Fibroblast of the aortic adventitia (primary cell): Measurements from ENCODE around the gene TET1. TPM values are rescaled to one million over a fixed set of nuclear protein-coding genes. Genes with fewer than 3 reads are reported as not detected.
"Not testable (repeated sequence)": the region's sequence is repeated elsewhere in the genome, so short reads cannot be mapped to it uniquely, and the experiment has no call there.

Source experiments
- DNase-seq: peaks from one replicate; pipeline ENCODE4 v3.0.0-alpha.2; 2010; ENCODE audit warnings: low read depth
- H3K4me3 ChIP-seq: 2 replicates; pipeline ENCODE4 v1.5.1; 2011; ENCODE audit warnings: low read depth, mild to moderate bottlenecking, control low read depth, low read length, moderate library complexity
- total RNA-seq: library from RNA; depleted of rRNA; stranded (reverse); fragments of >200 nt; gene quantifications from 2 replicates; pipeline ENCODE4 v1.2.3, GENCODE V29; 2012; ENCODE audit warnings: low replicate concordance
- TF ChIP-seq, protein P1 (sequence below): IDR thresholded peaks from 2 replicates; pipeline ENCODE4 v1.5.1; 2011; ENCODE audit warnings: mild to moderate bottlenecking, low read length, control low read depth, inconsistent platforms; ENCODE audit not compliant: insufficient read depth

Gene TET1
- total RNA-seq, 1 donor = 9.3 TPM

DNA sequence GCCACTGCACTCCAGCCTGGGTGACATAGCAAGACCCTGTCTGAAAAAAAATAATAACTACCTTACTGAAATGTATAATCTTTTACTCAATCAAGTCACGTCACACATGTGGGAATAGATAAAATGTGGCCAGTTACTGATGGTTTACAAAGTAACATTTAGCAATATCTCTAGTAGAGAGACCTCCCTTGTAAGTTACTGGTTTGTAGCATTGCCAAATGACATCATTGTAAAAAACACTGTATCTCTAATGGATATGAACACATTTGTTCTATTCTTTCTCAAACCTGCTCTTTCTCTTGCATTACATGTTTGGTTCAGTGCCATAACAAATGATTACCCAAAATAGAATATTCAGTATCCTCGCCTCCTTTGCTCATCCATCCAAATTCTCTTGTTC lies 18.8 kb downstream of the TET1 start:
- peak; percentile 76 for DNase-seq
- H3K4me3 ChIP-seq = no peak overlapping the region
- TF ChIP-seq, protein P1, sequence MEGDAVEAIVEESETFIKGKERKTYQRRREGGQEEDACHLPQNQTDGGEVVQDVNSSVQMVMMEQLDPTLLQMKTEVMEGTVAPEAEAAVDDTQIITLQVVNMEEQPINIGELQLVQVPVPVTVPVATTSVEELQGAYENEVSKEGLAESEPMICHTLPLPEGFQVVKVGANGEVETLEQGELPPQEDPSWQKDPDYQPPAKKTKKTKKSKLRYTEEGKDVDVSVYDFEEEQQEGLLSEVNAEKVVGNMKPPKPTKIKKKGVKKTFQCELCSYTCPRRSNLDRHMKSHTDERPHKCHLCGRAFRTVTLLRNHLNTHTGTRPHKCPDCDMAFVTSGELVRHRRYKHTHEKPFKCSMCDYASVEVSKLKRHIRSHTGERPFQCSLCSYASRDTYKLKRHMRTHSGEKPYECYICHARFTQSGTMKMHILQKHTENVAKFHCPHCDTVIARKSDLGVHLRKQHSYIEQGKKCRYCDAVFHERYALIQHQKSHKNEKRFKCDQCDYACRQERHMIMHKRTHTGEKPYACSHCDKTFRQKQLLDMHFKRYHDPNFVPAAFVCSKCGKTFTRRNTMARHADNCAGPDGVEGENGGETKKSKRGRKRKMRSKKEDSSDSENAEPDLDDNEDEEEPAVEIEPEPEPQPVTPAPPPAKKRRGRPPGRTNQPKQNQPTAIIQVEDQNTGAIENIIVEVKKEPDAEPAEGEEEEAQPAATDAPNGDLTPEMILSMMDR = no peak

DNA sequence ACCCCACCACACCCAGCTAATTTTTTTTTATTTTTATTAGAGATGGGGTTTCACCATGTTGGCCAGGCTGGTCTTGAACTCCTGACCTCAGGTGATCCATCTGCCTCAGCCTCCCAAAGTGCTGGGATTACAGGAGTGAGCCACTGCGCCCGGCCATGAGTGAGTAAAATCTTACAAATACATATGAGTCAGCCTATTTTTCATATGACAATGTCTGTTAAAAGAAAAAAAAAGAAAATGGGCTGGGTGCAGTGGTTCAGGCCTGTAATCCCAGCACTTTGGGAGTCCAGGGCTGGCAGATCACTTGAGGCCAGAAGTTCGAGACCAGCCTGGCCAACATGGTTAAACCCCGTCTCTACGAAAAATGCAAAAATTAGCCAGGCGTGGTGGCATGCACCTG lies 24.1 kb downstream of the TET1 start:
- not testable (repeated sequence) for H3K4me3 ChIP-seq, DNase-seq

GRCh38 chr10:68586606-68587305 lies 26.6 kb downstream of the TET1 start:
- TF ChIP-seq, protein P1 = no peak
- no peak for DNase-seq
- no peak overlapping the region for H3K4me3 ChIP-seq

GRCh38 chr10:68594405-68594804 lies 34.3 kb downstream of the TET1 start:
- peak; percentile 82 for DNase-seq
- TF ChIP-seq, protein P1 = no peak
- H3K4me3 ChIP-seq = no peak overlapping the region

DNA sequence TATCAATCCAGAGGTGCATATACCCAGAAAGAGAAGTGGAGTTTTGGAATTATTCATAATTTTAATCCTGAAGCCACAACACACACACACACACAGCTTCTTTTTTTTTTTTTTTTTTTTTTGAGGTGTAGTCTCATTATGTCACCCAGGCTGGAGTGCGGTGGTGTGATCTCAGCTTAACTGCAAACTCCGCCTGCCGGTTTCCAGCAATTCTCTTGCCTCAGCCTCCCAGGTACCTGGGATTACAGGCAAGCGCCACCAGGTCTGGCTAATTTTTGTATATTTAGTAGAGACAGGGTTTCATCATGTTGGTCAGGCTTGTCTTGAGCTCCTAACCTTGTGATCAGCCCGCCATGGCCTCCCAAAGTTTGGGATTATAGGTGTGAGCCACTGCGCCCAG lies 35.4 kb downstream of the TET1 start:
- TF ChIP-seq, protein P1 = no peak
- H3K4me3 ChIP-seq = no peak overlapping the region
- no peak for DNase-seq

DNA sequence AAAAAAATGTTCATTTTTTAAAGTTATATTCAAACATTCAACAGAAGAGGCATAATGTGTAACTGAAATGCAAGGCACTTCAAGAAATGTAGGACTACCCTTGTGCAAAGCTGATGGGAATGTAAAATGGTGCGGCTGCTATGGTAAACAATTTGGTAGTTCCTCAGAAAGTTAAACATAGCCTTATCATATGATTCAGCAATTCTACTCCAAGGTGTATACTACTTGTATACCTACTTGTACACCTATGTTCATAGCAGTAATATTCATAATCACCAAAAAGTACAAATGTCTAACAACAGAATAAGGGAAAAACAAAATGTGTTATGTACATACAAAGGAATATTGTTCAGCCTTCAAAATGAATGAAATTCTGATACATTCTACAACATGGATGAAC lies 37.3 kb downstream of the TET1 start:
- DNase-seq = no peak
- H3K4me3 ChIP-seq = no peak overlapping the region
- TF ChIP-seq, protein P1 = no peak

GRCh38 chr10:68598978-68599770 lies 39.0 kb downstream of the TET1 start:
- no peak overlapping the region for H3K4me3 ChIP-seq
- TF ChIP-seq, protein P1 = no peak

More at GRCh38 chr10:68598978-68599770, 39.0 kb downstream of the TET1 start:
- DNase-seq = peak; percentile 82
